CD4-positive, alpha-beta T cell (primary cell): ENCODE results near the gene GPR63. TPM values are rescaled to one million over a fixed set of nuclear protein-coding genes. Genes with fewer than 3 reads are reported as not detected.

Source experiments
- ATAC-seq: fragments of 200-7000 bp; cut with Tn5 transposase; one replicate; pipeline ENCODE4 v1.10.0; 2022; ENCODE audit warnings: mild to moderate bottlenecking; ENCODE audit not compliant: poor library complexity
- CTCF ChIA-PET: fragments of 350-600 bp; sonication (Branson Sonifier 250); formaldehyde crosslinking; loops from one replicate; lab custom pipeline; 2021; ENCODE audit warnings: antibody characterized with exemption, inconsistent platforms; lab: Charles Lee
- POLR2A ChIA-PET: fragments of 350-600 bp; sonication (Branson Sonifier 250); formaldehyde crosslinking; loops from one replicate; lab custom pipeline; 2021; ENCODE audit warnings: antibody characterized with exemption, inconsistent platforms; lab: Charles Lee
- DNase-seq, 14 experiments: peaks; one replicate each; pipeline ENCODE4 v3.0.0-alpha.2; 2013 to 2020; ENCODE audit warnings: mixed read lengths in 2 of 14
- H3K27ac ChIP-seq, 2 donors: one replicate each; pipeline versions ENCODE4 v1.5.1 to v1.7.0; 2013; ENCODE audit warnings: low read length in 2 of 2, low read depth in 1 of 2, mild to moderate bottlenecking in 1 of 2
- H3K27me3 ChIP-seq, 2 experiments: 1 replicate in 1 of 2; 2 replicates in 1 of 2; pipeline versions ENCODE4 v1.6.1 to v1.7.0; 2013; ENCODE audit warnings: low read length in 2 of 2, control low read depth in 1 of 2, mild to moderate bottlenecking in 1 of 2, moderate library complexity in 1 of 2; ENCODE audit not compliant: insufficient read depth in 2 of 2, control insufficient read depth in 1 of 2
- H3K36me3 ChIP-seq: one replicate; pipeline ENCODE4 v1.6.1; 2013; ENCODE audit warnings: low read length, control low read depth; ENCODE audit not compliant: insufficient read depth
- H3K4me1 ChIP-seq: one replicate; pipeline ENCODE4 v1.6.1; 2013; ENCODE audit warnings: low read length, control low read depth; ENCODE audit not compliant: insufficient read depth
- H3K4me3 ChIP-seq: one replicate; pipeline ENCODE4 v1.5.1; 2013; ENCODE audit warnings: mild to moderate bottlenecking, low read length, moderate library complexity
- H3K9me3 ChIP-seq, 2 experiments: 1 replicate in 1 of 2; 2 replicates in 1 of 2; pipeline versions ENCODE4 v1.6.1 to v1.7.0; 2013; ENCODE audit warnings: low read length in 2 of 2, mild to moderate bottlenecking in 2 of 2, control low read depth in 1 of 2, moderate library complexity in 1 of 2; ENCODE audit not compliant: control insufficient read depth in 1 of 2, insufficient read depth in 1 of 2
- H3K27ac Mint-ChIP-seq: one replicate; pipeline ENCODE4 v1.8.0; 2020; ENCODE audit warnings: mixed read lengths
- H3K27me3 Mint-ChIP-seq: one replicate; pipeline ENCODE4 v1.8.0; 2021; ENCODE audit warnings: mixed read lengths
- H3K36me3 Mint-ChIP-seq: one replicate; pipeline ENCODE4 v1.8.0; 2021; ENCODE audit warnings: low read depth, mixed read lengths
- H3K4me1 Mint-ChIP-seq: one replicate; pipeline ENCODE4 v1.8.0; 2021; ENCODE audit warnings: low read depth, mixed read lengths
- H3K4me3 Mint-ChIP-seq: one replicate; pipeline ENCODE4 v1.8.0; 2020; ENCODE audit warnings: mild to moderate bottlenecking, mixed read lengths
- H3K9me3 Mint-ChIP-seq: one replicate; pipeline ENCODE4 v1.8.0; 2020; ENCODE audit warnings: mixed read lengths
- intact Hi-C, 2 experiments: fragments of 100-400 bp; cut with DNase I in 1 of 2; cut with micrococcal nuclease in 1 of 2; formaldehyde crosslinking; loops; one replicate each; pipeline versions ENCODE4 v1.15.1 to v1.9.0; 2023 to 2025; cut with DNase I, micrococcal nuclease
- total RNA-seq, 174 experiments: library from RNA in 2 of 174; stranded (reverse) in 2 of 174; gene quantifications; one replicate each; pipeline ENCODE4 v1.2.3 and lab custom pipeline; 2021 to 2026
- TF ChIP-seq, protein P1 (sequence below): fragments of 200-600 bp; IDR thresholded peaks from one replicate; pipeline ENCODE4 v1.8.0; 2022; ENCODE audit warnings: antibody characterized with exemption, mild to moderate bottlenecking

GPR63 gene
- total RNA-seq, 2 experiments from 2014 or later, result 0.20 to 0.25 TPM

DNA sequence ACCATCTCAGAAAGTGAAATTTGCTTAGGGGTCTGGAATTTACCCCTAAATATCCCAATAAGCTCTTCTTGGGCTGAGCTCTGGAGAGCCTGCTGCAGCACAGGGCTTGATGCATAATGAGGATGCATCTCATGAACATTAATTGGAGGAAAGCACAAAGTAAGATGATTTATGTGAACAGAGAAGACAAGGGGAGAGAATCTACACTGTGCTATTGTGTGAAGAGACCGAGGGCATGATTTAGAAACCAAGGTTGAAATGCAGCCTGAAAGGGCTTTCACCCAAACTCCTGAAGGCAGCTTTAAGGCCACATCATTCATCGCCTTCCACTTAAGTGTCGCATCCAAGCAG is 27.8 kb upstream of the GPR63 start:
- DNase-seq (no peak), ATAC-seq (no peak)
- ChIA-PET CTCF (no interaction called here), POLR2A (no interaction called here)
- H3K9me3 Mint-ChIP-seq, result peaks cover 2% of the 10 kb centered on the region
- no peaks in the 10 kb centered on the region for H3K4me1 Mint-ChIP-seq
- Histone ChIP-seq H3K27ac (no peak overlapping the region), H3K4me3 (no peak overlapping the region), H3K9me3 (no peaks in the 10 kb centered on the region), H3K27me3 (peaks cover 4 to 16% of the 10 kb centered on the region in 2 experiments), H3K36me3 (no peaks in the 10 kb centered on the region), H3K4me1 (no peaks in the 10 kb centered on the region)
- H3K27me3 Mint-ChIP-seq, result peaks cover 60% of the 10 kb centered on the region
- H3K27ac Mint-ChIP-seq, result no peak overlapping the region
- TF ChIP-seq, protein P1, sequence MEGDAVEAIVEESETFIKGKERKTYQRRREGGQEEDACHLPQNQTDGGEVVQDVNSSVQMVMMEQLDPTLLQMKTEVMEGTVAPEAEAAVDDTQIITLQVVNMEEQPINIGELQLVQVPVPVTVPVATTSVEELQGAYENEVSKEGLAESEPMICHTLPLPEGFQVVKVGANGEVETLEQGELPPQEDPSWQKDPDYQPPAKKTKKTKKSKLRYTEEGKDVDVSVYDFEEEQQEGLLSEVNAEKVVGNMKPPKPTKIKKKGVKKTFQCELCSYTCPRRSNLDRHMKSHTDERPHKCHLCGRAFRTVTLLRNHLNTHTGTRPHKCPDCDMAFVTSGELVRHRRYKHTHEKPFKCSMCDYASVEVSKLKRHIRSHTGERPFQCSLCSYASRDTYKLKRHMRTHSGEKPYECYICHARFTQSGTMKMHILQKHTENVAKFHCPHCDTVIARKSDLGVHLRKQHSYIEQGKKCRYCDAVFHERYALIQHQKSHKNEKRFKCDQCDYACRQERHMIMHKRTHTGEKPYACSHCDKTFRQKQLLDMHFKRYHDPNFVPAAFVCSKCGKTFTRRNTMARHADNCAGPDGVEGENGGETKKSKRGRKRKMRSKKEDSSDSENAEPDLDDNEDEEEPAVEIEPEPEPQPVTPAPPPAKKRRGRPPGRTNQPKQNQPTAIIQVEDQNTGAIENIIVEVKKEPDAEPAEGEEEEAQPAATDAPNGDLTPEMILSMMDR, result no peak
- no peaks in the 10 kb centered on the region for H3K36me3 Mint-ChIP-seq
- intact Hi-C loops, result no loop called here
- no peak overlapping the region for H3K4me3 Mint-ChIP-seq

DNA sequence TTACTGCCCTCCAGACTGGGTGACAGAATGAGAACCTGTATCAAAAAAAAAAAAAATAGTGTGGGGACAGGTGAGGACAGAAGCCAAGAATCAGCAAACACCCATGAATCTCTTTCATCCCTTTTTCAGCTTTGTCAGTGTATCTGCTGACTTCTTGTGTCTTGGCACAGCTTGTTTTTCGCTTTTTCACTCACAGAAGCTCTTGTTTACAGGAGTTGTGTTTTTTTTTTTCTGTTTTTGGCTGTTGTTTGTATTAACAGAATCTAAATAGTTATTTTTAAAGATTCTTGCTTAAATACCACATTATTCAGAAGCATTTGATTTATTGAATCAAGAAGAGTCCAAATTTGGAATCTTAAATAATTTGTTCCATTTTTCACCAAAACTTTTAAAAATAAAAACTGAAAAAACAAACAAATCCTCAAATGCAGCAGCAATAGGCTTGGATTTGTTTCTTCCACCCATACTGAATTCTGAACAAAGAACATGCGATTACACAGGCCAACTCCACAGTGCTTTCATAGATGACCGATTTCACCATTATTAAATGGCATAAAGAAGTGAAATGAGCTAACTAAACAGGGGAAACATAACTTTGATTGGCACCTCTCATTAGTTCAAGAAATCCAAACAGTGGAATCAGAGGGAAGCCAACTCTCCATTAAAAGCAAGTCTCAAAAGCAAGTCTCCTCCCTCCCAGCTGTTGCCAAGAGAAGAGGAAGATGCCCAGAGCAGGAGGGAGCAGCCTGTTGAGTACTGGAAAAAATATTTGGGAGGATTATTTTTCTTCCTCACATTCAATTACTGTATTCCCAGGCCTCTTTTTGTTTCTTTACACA is 27.2 kb upstream of the GPR63 start:
- intact Hi-C loops, result no loop called here
- CTCF ChIA-PET, result no interaction called here

DNA sequence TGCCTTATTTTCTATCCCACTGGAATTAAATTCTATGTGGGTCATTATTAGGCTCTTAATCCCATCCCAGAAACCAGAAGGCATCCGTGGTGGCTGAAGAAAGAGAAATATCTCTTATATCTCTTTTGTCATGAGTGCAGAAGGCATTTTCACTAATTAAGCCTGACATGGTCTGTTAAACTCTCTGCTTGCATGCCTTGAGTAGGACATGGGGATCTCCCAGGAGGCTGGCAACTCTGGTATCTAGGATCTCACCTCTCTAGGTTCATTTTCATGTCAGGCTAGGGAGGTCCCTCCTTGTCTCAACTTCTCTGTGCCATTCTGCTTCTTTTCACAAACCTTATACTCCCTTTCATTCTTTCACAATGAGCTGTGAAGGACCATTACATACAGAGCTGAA is 25.3 kb upstream of the GPR63 start:
- H3K27ac ChIP-seq, result no peak overlapping the region
- ATAC-seq (no peak), DNase-seq (no peak)
- H3K9me3 ChIP-seq, result no peaks in the 10 kb centered on the region
- Mint-ChIP-seq H3K9me3 (peaks cover 2% of the 10 kb centered on the region), H3K36me3 (no peaks in the 10 kb centered on the region), H3K4me1 (no peaks in the 10 kb centered on the region), H3K4me3 (no peak overlapping the region), H3K27me3 (peaks cover 56% of the 10 kb centered on the region), H3K27ac (no peak overlapping the region)
- CTCF ChIA-PET, result no interaction called here
- H3K27me3 ChIP-seq, result peaks cover 3 to 10% of the 10 kb centered on the region in 2 experiments
- no peaks in the 10 kb centered on the region for H3K4me1 ChIP-seq
- H3K36me3 ChIP-seq, result no peaks in the 10 kb centered on the region
- POLR2A ChIA-PET, result no interaction called here
- no peak overlapping the region for H3K4me3 ChIP-seq
- intact Hi-C loops, result no loop called here
- TF ChIP-seq, protein P1, result no peak

More for the DNA sequence above, 27.2 kb upstream of the GPR63 start:
- ATAC-seq (no peak), DNase-seq (no peak)
- Mint-ChIP-seq H3K27me3 (peaks cover 62% of the 10 kb centered on the region), H3K27ac (no peak overlapping the region), H3K4me1 (no peaks in the 10 kb centered on the region), H3K4me3 (no peak overlapping the region), H3K36me3 (no peaks in the 10 kb centered on the region), H3K9me3 (peaks cover 2% of the 10 kb centered on the region)
- Histone ChIP-seq H3K27me3 (peaks cover 3 to 16% of the 10 kb centered on the region in 2 experiments), H3K27ac (no peak overlapping the region), H3K9me3 (no peaks in the 10 kb centered on the region), H3K4me1 (no peaks in the 10 kb centered on the region), H3K4me3 (no peak overlapping the region), H3K36me3 (no peaks in the 10 kb centered on the region)
- TF ChIP-seq, protein P1, result no peak
- POLR2A ChIA-PET, result no interaction called here
